Calu3 (cell line): ENCODE results near the gene IGHMBP2. TPM values are rescaled to one million over a fixed set of nuclear protein-coding genes. Genes with fewer than 3 reads are reported as not detected.

Experiments
- BruUV-seq: library from RNA; stranded (reverse); fragments of 400-500 nt; replicated peaks from 2 replicates; lab custom pipeline; 2021; lab: Mats Ljungman, UMichigan
- CTCF ChIA-PET: fragments of 300-600 bp; sonication (Branson Sonifier 250); formaldehyde crosslinking; loops from one replicate; lab custom pipeline; 2022; ENCODE audit warnings: antibody characterized with exemption; lab: Charles Lee
- DNase-seq: peaks from one replicate; pipeline ENCODE4 v3.0.0; 2022
- H3K27ac Mint-ChIP-seq: one replicate; pipeline ENCODE4 v1.8.0; 2022; ENCODE audit warnings: mixed read lengths; ENCODE audit not compliant: unreplicated experiment
- H3K27me3 Mint-ChIP-seq: one replicate; pipeline ENCODE4 v1.8.0; 2022; ENCODE audit warnings: mixed read lengths; ENCODE audit not compliant: unreplicated experiment
- H3K36me3 Mint-ChIP-seq: one replicate; pipeline ENCODE4 v1.8.0; 2022; ENCODE audit warnings: mild to moderate bottlenecking, moderate library complexity, mixed read lengths; ENCODE audit not compliant: insufficient read depth, unreplicated experiment
- H3K4me1 Mint-ChIP-seq: one replicate; pipeline ENCODE4 v1.8.0; 2022; ENCODE audit warnings: mild to moderate bottlenecking, low read depth, mixed read lengths; ENCODE audit not compliant: unreplicated experiment
- H3K4me3 Mint-ChIP-seq: one replicate; pipeline ENCODE4 v1.8.0; 2022; ENCODE audit warnings: mild to moderate bottlenecking, low read depth, moderate library complexity, mixed read lengths; ENCODE audit not compliant: unreplicated experiment
- H3K9me3 Mint-ChIP-seq: one replicate; pipeline ENCODE4 v1.8.0; 2022; ENCODE audit warnings: low read depth, mixed read lengths; ENCODE audit not compliant: unreplicated experiment
- intact Hi-C: fragments of 100-400 bp; cut with micrococcal nuclease; formaldehyde crosslinking; loops from one replicate; pipeline ENCODE4 v1.10.0; 2022; ENCODE audit not compliant: unreplicated experiment
- total RNA-seq: library from RNA; stranded (reverse); gene quantifications from 2 replicates; pipeline ENCODE4 v1.2.3, GENCODE V29; 2022
- TF ChIP-seq, protein P1 (sequence below): fragments of 200-600 bp; IDR thresholded peaks from one replicate; pipeline ENCODE4 v1.8.0; 2022; ENCODE audit warnings: antibody characterized with exemption; ENCODE audit not compliant: unreplicated experiment

IGHMBP2 gene
- total RNA-seq, 1 experiment from 2014 or later = 32.4 TPM

DNA sequence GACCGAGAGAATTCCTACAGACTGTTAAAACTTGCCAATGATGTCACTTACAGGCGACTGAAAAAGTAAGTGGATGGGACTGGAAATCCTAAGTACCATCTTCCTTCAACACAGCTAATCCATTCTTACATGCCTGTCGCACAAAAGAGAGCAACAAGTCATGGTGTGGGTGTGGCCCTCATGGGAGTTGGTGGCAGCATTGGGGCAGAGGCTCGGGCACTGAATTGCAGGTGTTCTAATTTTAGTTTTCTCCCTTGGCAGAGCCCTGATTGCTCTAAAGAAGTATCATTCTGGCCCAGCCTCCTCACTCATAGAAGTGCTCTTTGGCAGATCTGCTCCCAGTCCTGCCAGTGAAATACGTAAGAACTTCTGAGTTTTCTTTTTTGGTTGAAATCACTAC, 4.6 kb downstream of the IGHMBP2 start:
- no peaks in the 10 kb centered on the region for H3K9me3 Mint-ChIP-seq
- intact Hi-C loops = no loop called here
- H3K27ac Mint-ChIP-seq = no peak overlapping the region
- H3K36me3 Mint-ChIP-seq = peaks cover 32% of the 10 kb centered on the region
- peaks cover 14% of the 10 kb centered on the region for H3K4me1 Mint-ChIP-seq
- H3K27me3 Mint-ChIP-seq = no peaks in the 10 kb centered on the region
- CTCF ChIA-PET = no interaction called here
- H3K4me3 Mint-ChIP-seq = no peak overlapping the region
- TF ChIP-seq, protein P1, sequence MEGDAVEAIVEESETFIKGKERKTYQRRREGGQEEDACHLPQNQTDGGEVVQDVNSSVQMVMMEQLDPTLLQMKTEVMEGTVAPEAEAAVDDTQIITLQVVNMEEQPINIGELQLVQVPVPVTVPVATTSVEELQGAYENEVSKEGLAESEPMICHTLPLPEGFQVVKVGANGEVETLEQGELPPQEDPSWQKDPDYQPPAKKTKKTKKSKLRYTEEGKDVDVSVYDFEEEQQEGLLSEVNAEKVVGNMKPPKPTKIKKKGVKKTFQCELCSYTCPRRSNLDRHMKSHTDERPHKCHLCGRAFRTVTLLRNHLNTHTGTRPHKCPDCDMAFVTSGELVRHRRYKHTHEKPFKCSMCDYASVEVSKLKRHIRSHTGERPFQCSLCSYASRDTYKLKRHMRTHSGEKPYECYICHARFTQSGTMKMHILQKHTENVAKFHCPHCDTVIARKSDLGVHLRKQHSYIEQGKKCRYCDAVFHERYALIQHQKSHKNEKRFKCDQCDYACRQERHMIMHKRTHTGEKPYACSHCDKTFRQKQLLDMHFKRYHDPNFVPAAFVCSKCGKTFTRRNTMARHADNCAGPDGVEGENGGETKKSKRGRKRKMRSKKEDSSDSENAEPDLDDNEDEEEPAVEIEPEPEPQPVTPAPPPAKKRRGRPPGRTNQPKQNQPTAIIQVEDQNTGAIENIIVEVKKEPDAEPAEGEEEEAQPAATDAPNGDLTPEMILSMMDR = no peak
- no peak for DNase-seq
- no TSS peak for BruUV-seq

DNA sequence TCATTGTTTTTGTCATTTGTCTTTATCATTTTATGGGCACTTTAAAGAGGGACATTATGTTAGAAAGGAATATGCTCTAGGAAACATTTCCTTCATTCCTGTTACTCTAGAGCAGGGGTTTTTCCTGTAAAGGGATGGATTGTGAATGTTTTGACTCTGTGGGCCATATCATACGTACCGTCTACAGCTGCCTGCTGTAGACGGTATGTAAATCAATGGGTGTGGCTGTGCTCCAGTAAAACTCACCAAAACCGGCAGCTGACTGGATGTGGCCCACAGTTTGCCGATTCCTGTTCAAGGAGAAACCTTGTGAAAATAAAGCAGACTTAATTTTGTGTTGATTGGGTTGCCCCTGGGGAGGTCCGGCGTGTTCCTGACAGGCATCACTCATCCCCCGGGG, 7.3 kb downstream of the IGHMBP2 start:
- intact Hi-C loops = no loop called here
- Mint-ChIP-seq H3K27ac (no peak overlapping the region), H3K27me3 (no peaks in the 10 kb centered on the region), H3K9me3 (no peaks in the 10 kb centered on the region), H3K4me3 (no peak overlapping the region), H3K36me3 (peaks cover 21% of the 10 kb centered on the region), H3K4me1 (peaks cover under 1% of the 10 kb centered on the region)
- no TSS peak for BruUV-seq
- TF ChIP-seq, protein P1 = no peak
- DNase-seq = no peak
- CTCF ChIA-PET = no interaction called here

DNA sequence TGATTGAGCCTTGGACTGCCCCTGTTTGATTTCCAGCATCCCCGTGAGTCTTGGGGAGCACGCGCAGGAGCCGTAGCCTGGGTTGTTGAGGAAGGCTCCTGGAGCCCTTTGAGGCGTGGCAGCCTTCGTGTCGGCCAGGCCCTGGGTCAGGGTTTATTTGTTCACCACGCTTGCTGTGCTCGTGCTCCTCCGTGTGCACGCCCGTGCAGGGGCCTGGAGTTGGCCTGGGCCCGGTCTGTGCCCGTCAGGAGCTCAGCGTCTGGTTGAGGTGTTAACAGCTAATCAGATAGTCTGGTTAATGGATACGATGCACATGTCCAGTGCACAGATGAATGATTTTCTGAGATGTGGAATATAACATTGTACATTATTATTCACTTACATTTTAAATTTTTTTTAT, 8.0 kb downstream of the IGHMBP2 start:
- peaks cover 28% of the 10 kb centered on the region for H3K36me3 Mint-ChIP-seq
- DNase-seq = no peak
- no peaks in the 10 kb centered on the region for H3K9me3 Mint-ChIP-seq
- intact Hi-C loops = no loop called here
- H3K27ac Mint-ChIP-seq = no peak overlapping the region
- BruUV-seq = no TSS peak
- H3K27me3 Mint-ChIP-seq = no peaks in the 10 kb centered on the region
- TF ChIP-seq, protein P1 = no peak
- H3K4me1 Mint-ChIP-seq = no peaks in the 10 kb centered on the region
- no peak overlapping the region for H3K4me3 Mint-ChIP-seq
- CTCF ChIA-PET = no interaction called here

DNA sequence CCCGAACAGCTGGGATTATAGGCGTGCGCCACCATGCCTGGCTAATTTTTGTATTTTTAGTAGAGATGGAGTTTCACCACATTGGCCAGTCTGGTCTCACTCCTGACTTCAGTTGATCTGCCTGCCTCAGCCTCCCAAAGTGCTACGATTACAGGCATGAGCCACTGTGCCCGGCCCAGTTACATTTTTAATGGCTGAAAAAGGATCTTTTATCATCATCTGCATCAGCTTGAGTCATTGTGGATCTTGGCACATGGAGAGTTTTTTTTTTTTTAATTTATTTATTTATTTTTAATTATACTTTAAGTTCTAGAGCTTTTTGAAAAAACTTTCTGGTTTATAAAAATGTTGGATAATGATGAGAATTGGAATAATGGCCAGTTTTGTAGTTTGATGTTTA, 8.6 kb downstream of the IGHMBP2 start:
- peaks cover 31% of the 10 kb centered on the region for H3K36me3 Mint-ChIP-seq
- H3K27ac Mint-ChIP-seq = no peak overlapping the region
- BruUV-seq = no TSS peak
- no peak for DNase-seq
- TF ChIP-seq, protein P1 = no peak
- no peaks in the 10 kb centered on the region for H3K4me1 Mint-ChIP-seq
- no peak overlapping the region for H3K4me3 Mint-ChIP-seq
- no peaks in the 10 kb centered on the region for H3K9me3 Mint-ChIP-seq
- CTCF ChIA-PET = no interaction called here
- intact Hi-C loops = no loop called here
- no peaks in the 10 kb centered on the region for H3K27me3 Mint-ChIP-seq
